HG03139 (cell line): ENCODE measurements around the gene CTIF.

ENCODE experiments used
- ATAC-seq: cut with Tn5 transposase; IDR thresholded peaks from one replicate; pipeline ENCODE4 v1.9.1; 2021; ENCODE audit not compliant: unreplicated experiment

Gene CTIF

GRCh38 chr18:48573632-48574283 lies 34.9 kb downstream of the CTIF start:
- no peak for ATAC-seq

DNA sequence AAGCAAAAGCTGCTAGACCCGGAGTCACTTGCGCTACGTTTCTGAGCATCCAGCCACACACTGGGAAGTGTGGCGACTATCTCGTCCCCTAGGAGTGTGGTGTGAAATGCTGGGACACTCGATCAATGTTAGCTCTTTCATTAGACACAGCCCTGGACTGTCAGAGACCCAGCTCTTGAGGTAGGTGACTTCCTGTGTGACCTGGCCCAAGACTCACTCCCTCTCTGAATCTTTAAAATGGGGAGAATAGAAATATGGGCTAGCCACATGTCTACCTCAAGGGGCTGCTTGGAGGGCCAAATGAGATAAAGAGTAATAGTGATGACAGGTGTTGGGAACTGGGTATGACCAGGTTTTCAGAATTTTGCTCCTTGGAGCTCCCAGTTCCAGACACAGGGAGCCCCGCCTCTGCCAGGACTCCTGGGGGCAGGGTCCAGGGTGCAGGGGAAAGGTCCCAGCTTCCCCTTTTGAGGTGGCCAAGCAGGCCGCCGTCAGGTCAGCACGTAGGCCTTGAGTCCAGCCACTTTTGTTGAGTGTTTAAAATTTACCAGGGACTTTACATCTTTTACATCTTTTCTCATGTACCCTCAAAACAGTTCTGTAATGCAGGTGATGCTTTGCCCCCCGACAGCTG lies 36.0 kb downstream of the CTIF start:
- no peak for ATAC-seq

- ATAC-seq: no peak
Measured at GRCh38 chr18:48575301-48575657, 36.4 kb downstream of the CTIF start.

DNA sequence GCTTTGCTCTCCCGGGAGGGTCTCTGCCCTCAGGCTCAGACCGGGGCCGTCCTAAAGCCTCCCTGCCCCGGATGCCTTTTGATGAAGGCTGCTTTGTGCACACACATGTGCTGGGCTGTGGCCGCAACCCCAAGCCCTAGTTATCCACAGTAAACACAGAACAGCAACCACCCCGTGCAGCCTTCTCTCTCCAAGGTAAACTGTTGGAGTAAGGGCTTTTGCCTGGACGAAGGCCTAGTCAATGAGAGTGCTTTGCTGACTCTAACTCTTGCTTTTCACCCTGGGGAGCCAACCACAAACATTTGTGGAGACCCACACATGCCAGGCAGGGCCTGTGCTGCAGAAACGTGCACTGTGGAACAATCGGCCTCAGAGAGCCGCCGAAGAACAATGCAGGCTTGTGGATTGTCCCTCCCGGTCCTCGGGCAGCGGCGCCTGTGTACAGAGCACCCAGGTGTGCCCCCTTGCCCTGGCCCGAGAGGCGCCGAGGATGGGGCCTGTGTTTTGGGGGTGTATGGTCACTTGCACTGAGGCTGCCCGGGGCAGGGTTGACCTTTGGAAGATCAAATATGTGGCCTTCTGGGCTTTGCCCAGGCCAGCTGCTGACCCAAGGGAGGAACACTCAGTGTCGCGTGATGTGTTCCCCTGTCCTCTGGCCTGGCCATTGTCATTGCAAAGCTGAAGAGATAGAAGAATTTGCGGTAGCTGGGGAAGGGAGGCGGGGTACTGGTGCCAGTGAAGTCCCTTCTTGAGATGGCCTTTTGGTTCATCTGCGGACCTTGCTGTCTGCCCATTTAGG lies 37.0 kb downstream of the CTIF start:
- ATAC-seq: no peak

- no peak for ATAC-seq
Measured at GRCh38 chr18:48576457-48576771, 37.6 kb downstream of the CTIF start.

DNA sequence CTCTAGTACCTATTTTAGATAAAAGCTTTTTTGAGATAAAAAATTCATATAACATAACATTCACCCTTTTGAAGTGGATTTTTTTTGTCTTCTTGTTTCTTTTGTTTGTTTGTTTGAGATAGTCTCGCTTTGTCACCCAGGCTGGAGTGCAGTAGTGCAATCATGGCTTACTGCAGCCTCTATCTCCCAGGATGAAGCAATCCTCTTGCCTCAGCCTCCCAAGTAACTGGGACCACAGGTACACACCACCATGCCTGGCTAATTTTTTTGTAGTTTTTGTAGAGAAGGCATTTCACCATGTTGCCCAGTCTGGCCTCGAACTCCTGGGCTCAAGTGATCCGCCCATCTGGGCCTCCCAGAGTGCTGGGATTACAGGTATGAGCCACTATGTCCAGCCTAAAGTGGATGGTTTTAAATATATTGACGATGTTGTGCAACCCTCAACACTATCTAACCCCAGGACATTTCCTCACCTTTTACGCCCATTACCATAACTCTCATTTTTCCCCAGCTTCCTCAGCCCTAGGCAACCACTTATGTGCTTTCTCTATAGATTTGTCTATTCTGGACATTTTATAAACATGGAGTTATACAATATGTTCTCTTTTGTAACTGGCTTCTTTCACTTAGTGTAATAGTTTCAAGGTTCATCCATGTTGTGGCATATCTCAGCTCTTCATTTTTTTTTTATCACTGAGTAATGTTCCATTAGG lies 38.8 kb downstream of the CTIF start:
- ATAC-seq: no peak

DNA sequence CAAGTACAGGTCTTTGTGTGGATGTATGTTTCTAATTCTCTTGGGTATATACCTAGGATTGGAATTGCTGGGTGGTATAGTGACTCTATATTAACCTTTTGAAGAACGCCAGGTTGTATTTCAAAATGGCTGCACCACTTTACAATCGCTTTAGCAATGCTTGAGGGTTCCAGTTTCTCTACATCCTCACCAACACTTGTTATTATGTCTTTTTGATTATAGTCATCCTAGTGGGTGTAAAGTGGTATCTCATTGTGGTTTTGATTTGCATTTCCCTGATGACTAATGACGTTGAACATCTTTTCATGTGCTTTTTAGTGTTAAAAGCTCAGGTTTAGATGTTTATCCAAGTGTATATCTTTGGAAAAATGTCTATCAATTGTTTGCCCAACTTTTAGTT lies 39.5 kb downstream of the CTIF start:
- no peak for ATAC-seq

GRCh38 chr18:48580066-48580465 lies 41.2 kb downstream of the CTIF start:
- ATAC-seq: no peak

- no peak for ATAC-seq
Measured at GRCh38 chr18:48580782-48581181, 42.0 kb downstream of the CTIF start.

- no peak for ATAC-seq
Measured at GRCh38 chr18:48581206-48581605, 42.4 kb downstream of the CTIF start.

DNA sequence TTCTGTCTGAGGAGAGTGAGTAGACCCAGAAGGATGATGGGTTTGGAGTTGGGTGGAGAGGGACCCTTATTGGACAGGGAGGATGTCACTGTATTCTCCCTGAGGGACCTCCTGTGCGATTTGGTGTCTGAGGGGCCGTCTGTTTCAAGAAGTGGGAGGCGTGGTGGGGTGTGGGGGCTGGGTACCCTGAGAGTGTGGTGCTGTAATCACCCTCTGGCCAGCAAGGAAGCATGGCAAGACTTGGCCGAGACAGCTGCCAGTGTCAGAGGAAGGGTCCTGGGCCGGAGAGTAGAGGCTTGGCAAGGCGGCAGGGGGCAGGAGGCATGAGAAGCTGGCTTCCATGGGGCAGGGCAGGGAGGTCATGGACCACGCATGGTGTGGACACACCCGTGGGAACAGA lies 43.1 kb downstream of the CTIF start:
- ATAC-seq: no peak

- ATAC-seq: no peak
Measured at GRCh38 chr18:48582946-48583345, 44.1 kb downstream of the CTIF start.

- ATAC-seq: no peak
Measured at GRCh38 chr18:48583573-48583972, 44.7 kb downstream of the CTIF start.

- no peak for ATAC-seq
Measured at GRCh38 chr18:48589797-48590519, 51.1 kb downstream of the CTIF start.

- no peak for ATAC-seq
Measured at GRCh38 chr18:48590678-48591077, 51.8 kb downstream of the CTIF start.

DNA sequence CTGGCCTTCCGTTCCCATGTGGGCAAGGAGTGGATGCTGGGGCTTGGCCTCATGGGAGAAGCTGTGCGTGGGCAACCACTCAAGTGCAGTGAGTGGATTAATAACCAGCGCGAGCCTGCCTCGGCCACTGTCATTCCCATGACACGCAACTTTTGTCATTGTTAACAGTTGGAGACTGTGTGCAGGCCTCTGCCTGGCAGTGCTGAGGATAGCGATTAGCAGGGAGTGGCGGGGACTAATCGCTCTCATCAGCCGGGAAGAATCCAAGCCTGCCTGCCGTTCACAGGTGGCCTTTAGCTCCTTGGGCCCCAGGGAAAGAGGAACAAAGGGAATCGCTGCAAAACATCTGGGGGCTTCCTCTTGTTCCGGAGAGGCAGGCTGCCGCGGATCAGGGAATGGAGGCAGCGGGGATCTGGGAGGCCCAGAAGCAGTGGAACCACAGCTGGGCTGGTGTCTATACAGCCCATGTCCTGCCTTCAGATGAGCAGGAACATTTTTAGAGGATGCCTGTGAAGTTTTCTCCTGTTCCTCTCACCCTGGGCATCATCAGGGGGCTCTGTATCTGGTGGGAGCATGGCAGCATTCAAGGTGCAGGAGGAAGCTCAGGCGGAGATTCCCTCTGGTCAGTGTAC lies 53.8 kb downstream of the CTIF start:
- no peak for ATAC-seq

GRCh38 chr18:48594471-48595094 lies 55.8 kb downstream of the CTIF start:
- ATAC-seq: no peak

DNA sequence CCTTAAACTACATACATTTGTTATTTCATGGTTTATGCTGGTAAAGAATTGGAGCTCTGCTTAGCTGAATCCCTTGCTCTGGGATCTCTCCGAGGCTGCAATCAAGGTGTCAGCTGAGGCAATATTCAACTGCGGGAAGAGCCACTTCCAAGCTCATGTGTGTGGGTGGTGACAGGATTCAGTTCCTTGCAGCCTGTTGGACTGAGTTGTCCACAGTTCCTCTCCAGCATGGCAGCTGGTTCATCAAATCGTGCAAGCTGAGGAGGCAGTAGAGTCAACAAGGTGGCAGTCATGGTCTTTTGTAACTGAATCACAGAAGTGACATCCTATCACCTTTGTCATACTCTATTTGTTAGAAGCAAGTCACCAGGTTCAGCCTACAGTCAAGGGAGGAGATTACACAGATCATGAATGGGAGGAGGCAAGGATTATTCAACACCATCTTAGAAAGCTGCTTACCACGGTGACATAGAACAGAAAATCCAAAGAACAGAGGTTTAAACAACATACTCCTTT lies 56.9 kb downstream of the CTIF start:
- ATAC-seq: no peak

GRCh38 chr18:48597110-48597509 lies 58.3 kb downstream of the CTIF start:
- no peak for ATAC-seq

DNA sequence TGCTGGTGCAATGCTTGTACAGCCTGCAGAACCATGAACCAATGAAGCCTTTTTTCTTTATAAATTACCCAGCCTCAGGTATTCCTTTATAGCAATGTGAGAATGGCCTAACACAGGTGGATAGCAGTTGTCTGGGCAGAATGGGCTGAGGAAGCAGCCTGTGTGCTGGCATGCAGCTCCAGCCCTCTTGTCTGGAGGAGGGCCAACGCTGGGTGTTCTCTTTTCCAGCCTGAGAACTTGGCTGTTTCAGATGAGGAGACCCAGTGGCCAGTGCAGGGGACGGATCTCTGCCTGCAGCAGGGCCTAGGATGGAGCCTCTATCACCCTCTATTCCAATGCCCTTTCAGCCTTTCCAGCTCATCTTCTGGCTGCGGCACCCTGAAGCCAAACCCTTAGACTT lies 58.8 kb downstream of the CTIF start:
- no peak for ATAC-seq
